Measurements from ENCODE around the gene BORCS6. TPM values are rescaled to one million over a fixed set of nuclear protein-coding genes. Genes with fewer than 3 reads are reported as not detected.

Gene BORCS6
- total and polyA plus RNA-seq, 2 of the 13 experiments (the other 11 are each of a cell fraction or from before 2014, with no cell fraction given), result 2.0 to 5.1 TPM

DNA sequence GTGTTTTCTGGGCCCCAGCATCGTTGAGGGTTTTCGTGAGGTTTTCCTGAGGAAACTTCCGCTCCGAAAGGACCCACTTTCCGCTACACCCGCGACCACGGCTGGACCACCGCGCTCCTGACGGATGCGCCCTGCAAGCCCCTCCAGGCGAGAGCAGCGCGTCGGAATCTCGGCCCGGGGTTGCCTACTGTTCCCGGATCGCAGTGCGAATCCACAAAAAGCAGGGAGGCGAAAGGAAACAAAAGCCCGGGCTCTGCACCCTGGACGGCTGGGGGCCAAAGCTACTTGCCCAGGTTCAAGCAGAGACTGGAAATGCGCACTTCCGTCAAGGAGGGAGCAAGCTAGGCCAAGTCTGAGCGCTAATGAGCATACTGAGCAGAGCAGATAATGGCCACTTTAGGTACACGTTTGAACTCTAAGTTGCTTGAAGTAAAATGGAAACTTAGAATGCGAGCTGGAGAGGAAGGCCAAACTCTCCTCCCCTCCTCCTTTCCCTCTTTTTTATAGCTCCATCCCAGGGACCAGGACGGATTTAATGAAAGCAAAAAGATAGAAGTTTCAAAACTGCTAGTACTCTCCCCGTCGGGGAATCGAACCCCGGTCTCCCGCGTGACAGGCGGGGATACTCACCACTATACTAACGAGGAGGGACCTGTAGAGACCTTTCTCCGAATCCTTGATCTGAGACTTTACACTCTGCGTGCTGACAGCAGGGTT, 31.8 kb upstream of the BORCS6 start (continued):
- TF ChIP-seq RERE (CRISPR knock-in tag; IDR thresholded peaks at IDR 0.05; ENCODE audit: low read depth) (no peak), IKZF1 (IDR thresholded peaks at IDR 0.05) (no peak), HOXA9 (CRISPR knock-in tag; IDR thresholded peaks at IDR 0.05; ENCODE audit: borderline replicate concordance) (no peak), KLF11 (CRISPR knock-in tag; IDR thresholded peaks at IDR 0.05) (0 out of 2 replicates have a peak, but pooled peaks have one; percentile 23), ETV6 (CRISPR knock-in tag; conservative IDR thresholded peaks at IDR 0.05) (no peak), ZBTB3 (CRISPR knock-in tag; IDR thresholded peaks at IDR 0.05; ENCODE audit: borderline replicate concordance, low read depth) (0 out of 2 replicates have a peak, but pooled peaks have one; percentile 25), SRSF1 (optimal IDR thresholded peaks at IDR 0.05; ENCODE audit: low read depth, low read length) (peak; percentile 86), RXRB (CRISPR knock-in tag; IDR thresholded peaks at IDR 0.05; ENCODE audit: borderline replicate concordance) (peak; percentile 66; the same call in 1 of the 2 replicates), AHDC1 (CRISPR knock-in tag; IDR thresholded peaks at IDR 0.05; ENCODE audit: borderline replicate concordance) (no peak), ZNF850 (CRISPR knock-in tag; conservative IDR thresholded peaks at IDR 0.05) (0 out of 2 replicates have a peak, but pooled peaks have one; percentile 2), MZF1 (CRISPR knock-in tag; IDR thresholded peaks at IDR 0.05; ENCODE audit: borderline replicate concordance) (no peak)
- TF ChIP-seq, protein P1, sequence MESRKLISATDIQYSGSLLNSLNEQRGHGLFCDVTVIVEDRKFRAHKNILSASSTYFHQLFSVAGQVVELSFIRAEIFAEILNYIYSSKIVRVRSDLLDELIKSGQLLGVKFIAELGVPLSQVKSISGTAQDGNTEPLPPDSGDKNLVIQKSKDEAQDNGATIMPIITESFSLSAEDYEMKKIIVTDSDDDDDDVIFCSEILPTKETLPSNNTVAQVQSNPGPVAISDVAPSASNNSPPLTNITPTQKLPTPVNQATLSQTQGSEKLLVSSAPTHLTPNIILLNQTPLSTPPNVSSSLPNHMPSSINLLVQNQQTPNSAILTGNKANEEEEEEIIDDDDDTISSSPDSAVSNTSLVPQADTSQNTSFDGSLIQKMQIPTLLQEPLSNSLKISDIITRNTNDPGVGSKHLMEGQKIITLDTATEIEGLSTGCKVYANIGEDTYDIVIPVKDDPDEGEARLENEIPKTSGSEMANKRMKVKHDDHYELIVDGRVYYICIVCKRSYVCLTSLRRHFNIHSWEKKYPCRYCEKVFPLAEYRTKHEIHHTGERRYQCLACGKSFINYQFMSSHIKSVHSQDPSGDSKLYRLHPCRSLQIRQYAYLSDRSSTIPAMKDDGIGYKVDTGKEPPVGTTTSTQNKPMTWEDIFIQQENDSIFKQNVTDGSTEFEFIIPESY (CRISPR knock-in tag; IDR thresholded peaks at IDR 0.05), result no peak
- TF ChIP-seq, protein P2, sequence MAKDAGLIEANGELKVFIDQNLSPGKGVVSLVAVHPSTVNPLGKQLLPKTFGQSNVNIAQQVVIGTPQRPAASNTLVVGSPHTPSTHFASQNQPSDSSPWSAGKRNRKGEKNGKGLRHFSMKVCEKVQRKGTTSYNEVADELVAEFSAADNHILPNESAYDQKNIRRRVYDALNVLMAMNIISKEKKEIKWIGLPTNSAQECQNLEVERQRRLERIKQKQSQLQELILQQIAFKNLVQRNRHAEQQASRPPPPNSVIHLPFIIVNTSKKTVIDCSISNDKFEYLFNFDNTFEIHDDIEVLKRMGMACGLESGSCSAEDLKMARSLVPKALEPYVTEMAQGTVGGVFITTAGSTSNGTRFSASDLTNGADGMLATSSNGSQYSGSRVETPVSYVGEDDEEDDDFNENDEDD (CRISPR knock-in tag; IDR thresholded peaks at IDR 0.05; ENCODE audit: borderline replicate concordance), result peak; percentile 14; the same call in 1 of the 2 replicates
- TF ChIP-seq, protein P3, sequence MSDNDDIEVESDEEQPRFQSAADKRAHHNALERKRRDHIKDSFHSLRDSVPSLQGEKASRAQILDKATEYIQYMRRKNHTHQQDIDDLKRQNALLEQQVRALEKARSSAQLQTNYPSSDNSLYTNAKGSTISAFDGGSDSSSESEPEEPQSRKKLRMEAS (IDR thresholded peaks at IDR 0.05), result peak; percentile 52; the same call in 1 of the 2 replicates

Data from HepG2 (cell line).